Tibial nerve (tissue), 4 donors: Measurements from ENCODE around the gene ATP13A1.

Experiments
- CTCF ChIP-seq, 5 experiments: fragments of 200-600 bp in 3 of 5; fragments of 450-650 bp in 2 of 5; sonication (generic) in 3 of 5; IDR thresholded peaks; one replicate each; pipeline ENCODE4 v1.5.1; 2016 to 2019; ENCODE audit warnings: antibody characterized with exemption in 5 of 5, mild to moderate bottlenecking in 3 of 5, moderate library complexity in 2 of 5
- EP300 ChIP-seq, 2 donors: sonication (generic); formaldehyde crosslinking; IDR thresholded peaks; one replicate each; pipeline ENCODE4 v1.6.1; 2017; ENCODE audit warnings: antibody characterized with exemption in 2 of 2, mild to moderate bottlenecking in 1 of 2
- POLR2A ChIP-seq, 2 donors: fragments of 450-650 bp; IDR thresholded peaks; one replicate each; pipeline ENCODE4 v1.6.1; 2017; ENCODE audit warnings: antibody characterized with exemption in 2 of 2, mild to moderate bottlenecking in 2 of 2, moderate library complexity in 2 of 2

DNA sequence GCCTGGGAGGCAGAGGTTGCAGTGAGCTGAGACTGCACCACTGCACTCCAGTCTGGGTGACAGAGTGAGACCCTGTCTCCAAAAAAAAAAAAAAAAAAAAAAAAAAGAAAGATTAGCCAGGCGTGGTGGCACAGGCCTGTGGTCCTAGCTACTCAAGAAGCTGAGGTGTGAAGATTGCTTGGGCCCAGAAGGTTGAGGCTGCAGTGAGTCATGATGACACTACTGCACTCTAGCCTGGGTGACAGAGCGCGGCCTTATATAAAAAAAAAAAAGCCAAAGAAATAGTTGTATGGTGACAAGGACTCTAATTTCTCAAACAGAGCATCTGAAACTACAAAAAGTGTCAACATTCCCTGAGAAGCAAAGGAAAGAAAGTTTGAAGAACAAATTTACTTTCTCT, 48.4 kb downstream of the ATP13A1 start:
- no peak for TF ChIP-seq CTCF (IDR thresholded peaks at IDR 0.05)
- TF ChIP-seq EP300 (IDR thresholded peaks at IDR 0.05) = no peak
- no peak for TF ChIP-seq POLR2A (IDR thresholded peaks at IDR 0.05)
